GM18858 (cell line): Measurements from ENCODE around the gene TBC1D22B.
"Not testable (repeated sequence)": the region's sequence is repeated elsewhere in the genome, so short reads cannot be mapped to it uniquely, and the experiment has no call there.

Source experiments
- ATAC-seq: cut with Tn5 transposase; IDR thresholded peaks from one replicate; pipeline ENCODE4 v1.9.1; 2021; ENCODE audit not compliant: unreplicated experiment

Gene TBC1D22B

GRCh38 chr6:37319856-37320480 is 62.4 kb downstream of the TBC1D22B start:
- ATAC-seq, result no peak

GRCh38 chr6:37320646-37321045 is 63.1 kb downstream of the TBC1D22B start:
- no peak for ATAC-seq

DNA sequence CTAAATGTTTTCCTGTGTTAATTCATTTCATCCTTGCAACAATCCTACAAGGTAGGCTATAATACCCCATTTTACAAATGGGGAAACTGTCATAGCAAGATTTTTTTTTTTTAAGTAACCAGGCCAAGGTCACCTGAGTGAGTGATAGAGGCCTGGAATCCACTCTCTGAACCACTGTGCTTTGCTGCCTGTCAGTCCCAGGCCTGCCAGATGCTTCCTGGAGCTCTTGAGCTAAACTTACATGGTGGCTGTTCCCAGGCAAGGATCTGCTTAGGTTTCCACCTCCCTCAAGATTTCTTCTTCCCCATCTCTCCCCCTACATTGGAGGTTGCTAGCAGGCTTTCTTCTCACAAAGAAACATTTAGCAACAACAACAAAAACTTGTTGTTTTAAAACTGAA is 63.5 kb downstream of the TBC1D22B start:
- ATAC-seq, result no peak

DNA sequence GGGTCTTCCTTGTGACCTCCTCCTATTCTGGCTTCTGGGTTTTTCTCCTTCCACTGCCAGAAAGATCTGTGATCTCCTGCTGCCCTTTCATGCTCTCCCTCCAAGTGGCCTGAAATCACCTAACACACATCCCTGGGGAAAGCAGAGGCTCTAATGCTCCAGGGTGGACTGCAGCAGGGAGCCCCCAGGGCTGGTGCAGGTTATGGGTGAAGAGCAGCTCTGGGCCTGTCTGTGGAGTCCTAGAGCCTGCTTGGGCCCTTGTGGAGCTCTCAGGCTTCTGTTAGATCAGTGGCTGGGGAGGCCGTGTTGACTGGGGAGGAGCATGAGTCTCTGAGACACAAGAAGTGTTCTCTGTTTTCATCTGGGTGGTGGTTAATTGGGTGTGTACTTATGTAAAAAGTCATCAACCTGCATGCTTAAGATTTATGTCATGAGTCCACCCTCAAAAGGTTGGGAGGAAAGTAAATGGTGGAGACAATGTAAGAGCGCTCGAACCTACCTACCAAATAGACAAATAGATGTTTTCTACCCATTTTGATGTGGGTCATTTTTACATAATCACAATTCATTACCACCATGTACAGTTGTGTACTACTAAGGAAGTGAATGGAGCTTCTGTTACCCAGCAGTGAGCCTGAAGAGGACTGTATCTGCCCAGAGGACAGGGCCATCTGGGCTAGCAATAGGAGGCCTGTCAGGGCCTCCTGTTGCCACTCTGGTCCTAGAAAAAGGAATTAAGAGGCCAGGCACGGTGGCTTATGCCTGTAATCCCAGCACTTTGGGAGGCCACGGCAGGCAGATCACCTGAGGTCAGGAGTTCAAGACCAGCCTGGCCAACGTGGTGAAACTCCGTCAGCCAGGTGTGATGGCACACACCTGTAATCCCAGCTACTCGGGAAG is 64.2 kb downstream of the TBC1D22B start:
- no peak for ATAC-seq

- no peak for ATAC-seq
Measured at GRCh38 chr6:37323580-37323979, 66.0 kb downstream of the TBC1D22B start.

DNA sequence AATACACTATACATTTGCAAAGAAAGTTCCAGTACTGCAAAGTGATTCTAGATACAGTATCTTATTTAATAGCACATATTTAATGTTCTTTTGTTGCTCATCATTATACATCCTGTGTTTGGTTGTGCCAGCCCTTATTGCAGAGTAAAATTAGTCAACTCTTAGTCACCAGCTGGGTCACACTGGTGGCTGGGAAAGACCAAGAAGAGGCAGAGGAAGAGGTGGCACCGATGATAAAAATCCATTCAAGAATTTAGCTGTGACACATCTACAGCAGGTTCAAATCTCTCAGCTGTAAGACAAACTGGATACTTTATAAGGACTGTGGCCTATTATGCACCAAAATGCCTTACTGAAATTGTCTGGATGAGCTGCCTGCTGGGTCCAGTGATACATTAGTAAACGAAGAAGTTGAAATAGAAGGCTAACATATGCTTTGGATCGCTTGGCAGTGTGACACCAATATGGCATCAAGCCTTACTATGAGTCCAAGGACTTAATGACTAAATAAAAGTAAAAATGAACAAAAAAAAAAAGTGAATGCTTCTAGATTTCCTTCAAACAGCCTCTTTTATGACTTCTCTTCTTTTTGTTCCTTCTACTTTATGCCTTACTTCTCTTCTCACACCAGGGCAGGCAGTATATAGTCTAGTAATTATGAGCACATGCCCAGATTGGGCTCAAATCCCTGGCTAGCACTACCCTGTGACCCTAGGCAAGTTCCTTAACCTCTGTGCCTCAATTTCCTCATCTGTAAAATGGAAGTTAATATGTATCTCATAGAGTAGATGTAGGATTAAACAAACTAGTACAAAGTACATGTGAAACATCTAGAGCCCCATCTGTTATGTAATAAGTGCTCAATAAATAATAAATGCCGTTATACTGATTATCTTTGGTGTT is 66.8 kb downstream of the TBC1D22B start:
- ATAC-seq, result no peak

- not testable (repeated sequence) for ATAC-seq
Measured at GRCh38 chr6:37330345-37330744, 72.8 kb downstream of the TBC1D22B start.

DNA sequence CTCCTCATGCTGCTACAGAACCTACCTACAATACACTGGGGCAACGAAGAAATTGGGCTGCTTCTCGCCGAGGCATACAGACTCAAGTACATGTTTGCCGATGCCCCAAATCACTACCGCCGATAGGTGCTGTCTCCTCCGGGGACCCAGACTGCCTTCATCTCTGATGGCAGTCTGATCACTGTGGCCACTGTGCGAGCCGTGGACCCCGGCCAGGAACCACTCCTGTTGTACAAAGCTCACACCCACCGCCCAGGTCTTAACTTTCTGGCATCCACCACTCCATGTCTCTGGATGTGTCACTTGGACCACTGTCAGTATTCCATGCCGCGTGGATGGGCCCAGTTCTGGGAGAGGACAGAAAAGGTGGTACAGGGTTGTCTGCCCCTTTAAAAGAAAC is 73.5 kb downstream of the TBC1D22B start:
- no peak for ATAC-seq

DNA sequence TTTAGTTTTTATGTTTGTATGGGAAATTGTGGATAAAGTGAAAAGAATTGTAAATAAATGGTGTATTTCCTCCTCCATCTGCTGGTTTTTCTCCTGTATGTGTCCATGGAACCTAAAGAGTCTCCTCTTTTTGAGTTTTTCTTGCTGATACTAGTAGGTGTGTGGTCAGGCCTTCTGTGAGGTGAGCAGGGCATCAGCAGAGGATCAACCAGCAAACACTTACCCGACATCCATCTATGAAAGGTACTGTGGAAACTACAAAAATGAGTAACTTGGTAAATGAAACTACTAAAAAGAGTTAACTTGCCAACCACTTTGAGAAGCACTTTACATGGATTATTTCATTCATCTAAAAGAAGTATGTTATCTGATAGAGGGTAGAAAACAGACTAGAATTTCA is 75.3 kb downstream of the TBC1D22B start:
- ATAC-seq, result no peak

- no peak for ATAC-seq
Measured at GRCh38 chr6:37334047-37334446, 76.5 kb downstream of the TBC1D22B start.

DNA sequence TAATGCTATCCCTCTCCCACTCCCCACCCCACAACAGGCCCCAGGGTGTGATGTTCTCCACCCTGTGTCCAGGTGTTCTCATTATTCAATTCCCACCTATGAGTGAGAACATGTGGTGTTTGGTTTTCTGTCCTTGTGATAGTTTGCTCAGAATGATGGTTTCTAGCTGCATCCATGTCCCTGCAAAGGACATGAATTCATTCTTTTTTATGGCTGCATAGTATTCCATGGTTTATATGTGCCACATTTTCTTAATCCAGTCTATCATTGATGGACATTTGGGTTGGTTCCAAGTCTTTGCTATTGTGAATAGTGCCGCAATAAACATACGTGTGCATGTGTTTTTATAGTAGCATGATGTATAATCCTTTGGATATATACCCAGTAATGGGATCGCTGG is 80.7 kb downstream of the TBC1D22B start:
- ATAC-seq, result not testable (repeated sequence)

DNA sequence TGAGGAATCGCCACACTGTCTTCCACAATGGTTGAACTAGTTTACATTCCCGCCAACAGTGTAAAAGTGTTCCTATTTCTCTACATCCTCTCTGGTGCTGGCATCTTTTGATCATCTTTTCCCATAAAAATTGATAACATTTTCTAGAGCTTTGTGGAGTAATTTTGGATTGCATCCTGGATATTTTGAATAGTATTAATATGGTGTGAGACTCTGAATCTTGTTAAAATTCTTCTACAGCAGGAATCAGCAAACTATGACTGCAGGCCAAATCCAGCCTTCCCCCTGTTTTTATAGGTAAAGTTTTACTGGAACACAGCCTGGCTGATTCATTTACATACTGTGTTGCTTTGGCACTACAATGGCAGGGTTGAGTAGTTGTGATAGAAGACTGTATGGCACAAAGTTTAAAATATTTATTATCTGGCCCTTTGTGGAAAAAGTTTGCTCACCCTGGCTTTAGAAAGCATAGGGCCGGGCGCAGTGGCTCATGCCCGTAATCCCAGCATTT is 81.2 kb downstream of the TBC1D22B start:
- no peak for ATAC-seq

DNA sequence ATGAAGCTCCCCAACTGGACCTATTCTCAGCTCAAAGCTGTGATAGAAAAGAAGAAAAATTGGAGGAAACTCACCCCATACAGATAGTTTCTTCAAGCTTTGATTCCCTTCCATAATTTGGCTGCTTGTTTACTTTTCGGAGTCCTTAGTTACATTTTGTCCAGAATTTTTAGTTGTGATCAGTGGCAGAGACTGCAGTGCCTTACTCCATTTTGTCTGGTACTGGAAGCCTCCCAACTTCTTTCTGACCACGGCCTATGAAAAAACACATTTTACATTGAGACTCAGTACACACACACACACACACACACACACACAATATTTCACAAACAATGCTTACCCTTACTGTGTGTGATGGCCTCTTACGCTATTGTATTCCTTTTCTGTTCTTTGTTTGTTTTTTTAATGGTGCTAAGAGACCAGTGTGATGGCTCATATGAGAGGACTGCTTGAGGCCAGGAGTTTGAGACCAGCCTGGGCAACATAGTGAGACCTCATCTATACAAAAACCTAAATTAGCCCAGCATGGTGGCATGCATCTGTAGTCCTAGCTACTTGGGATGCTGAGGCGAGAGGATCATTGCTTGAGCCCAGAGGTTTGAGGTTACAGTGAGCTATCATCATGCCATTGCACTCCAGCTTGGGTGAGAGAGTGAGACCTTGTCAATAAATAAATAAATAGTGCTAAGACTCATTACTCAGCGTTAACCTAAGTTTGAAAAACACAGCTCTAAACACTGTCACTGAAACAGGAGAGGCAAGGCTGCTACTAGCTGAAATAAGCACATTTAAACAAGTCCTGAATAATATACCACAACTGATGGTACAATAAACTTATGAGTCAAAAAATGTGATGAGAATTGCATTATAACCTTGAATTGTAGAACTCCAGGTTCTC is 82.4 kb downstream of the TBC1D22B start:
- ATAC-seq, result no peak

DNA sequence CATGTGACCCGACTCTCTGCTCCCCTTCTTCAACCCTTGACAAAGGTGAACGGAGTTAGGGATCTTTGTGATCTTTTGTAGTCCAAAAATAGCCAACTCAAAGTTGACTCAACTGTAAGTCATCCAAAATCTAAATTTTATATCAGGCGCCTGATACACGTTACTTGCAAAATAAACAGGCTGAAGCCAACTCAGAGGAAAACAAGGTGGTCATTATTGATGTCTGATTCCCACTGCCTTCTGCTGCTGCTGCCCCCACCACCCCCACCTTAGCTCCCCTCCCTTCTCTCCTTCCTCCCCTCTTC is 83.0 kb downstream of the TBC1D22B start:
- ATAC-seq, result no peak

DNA sequence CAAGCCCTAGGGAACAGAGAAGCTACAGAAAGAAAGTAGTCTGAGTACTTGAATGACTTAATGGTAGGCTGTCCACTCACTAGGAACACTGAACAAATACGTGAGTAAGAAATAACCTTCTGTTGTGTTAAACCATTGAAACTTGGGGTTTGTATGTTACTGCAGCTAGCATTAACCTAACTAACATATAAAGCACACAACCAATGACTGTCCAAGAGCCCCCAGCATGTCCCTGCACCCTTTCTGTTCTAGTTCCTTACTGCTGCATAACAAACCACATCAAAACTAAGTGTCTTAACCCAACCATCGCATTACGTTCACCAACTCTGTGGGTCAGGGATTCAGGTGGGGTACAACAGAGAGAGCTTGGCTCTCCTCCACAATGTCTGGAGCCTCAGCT is 85.7 kb downstream of the TBC1D22B start:
- no peak for ATAC-seq

GRCh38 chr6:37344308-37344707 is 86.7 kb downstream of the TBC1D22B start:
- no peak for ATAC-seq

GRCh38 chr6:37345804-37346203 is 88.2 kb downstream of the TBC1D22B start:
- not testable (repeated sequence) for ATAC-seq

- ATAC-seq, result no peak
Measured at GRCh38 chr6:37347177-37347576, 89.6 kb downstream of the TBC1D22B start.

- ATAC-seq, result no peak
Measured at GRCh38 chr6:37347670-37348111, 90.1 kb downstream of the TBC1D22B start.

DNA sequence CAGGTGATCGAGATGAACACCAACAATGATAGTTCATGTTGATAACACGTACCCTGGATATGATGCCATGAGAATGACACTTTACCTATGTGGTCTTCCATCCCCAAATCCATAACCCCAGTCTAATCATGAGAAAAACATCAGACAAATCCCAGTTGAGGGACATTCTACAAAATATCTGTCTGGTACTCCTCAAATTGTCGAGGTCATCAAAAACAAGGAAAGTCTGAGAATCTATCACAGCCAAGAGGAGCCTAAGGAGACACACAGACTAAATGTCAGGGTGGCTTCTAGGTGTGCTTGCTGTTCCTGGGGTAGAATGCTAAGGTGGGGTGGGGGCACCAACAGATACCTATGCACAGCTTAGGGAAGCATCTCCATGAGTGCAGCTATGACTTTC is 93.5 kb downstream of the TBC1D22B start:
- ATAC-seq, result no peak
